ENCODE measurements around the gene SULT2B1.

SULT2B1 gene

DNA sequence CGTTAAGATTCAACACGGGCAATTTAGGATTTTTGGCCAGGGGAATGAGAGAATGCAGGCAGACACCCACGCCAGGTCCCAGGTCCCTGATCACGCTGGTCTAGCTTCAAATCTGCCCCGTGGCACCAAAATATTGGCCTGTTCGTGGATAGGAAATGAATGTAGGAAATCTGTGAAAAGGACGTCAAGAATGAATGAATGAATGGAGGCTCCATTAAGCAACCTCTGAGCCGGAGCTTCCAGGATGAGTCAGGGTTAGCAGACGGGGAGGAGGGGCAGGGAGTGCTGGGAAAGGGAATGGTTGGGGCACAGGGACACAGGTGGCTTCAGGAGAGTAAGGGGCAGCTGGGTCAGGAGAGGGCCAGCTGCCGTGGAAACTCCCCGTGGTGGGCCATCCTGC lies 4.2 kb downstream of the SULT2B1 start:
- no peak for TF ChIP-seq RAD21 (IDR thresholded peaks at IDR 0.05; ENCODE audit: low read depth)
- 0 out of 2 replicates have a peak, but pooled peaks have one; percentile 24 for TF ChIP-seq EP300 (IDR thresholded peaks at IDR 0.05; ENCODE audit: borderline replicate concordance)
- no peak for TF ChIP-seq EGR1 (IDR thresholded peaks at IDR 0.05)
- peak; percentile 66; the same call in 1 of the 2 replicates for TF ChIP-seq CEBPB (IDR thresholded peaks at IDR 0.05)
- TF ChIP-seq REST (IDR thresholded peaks at IDR 0.05; ENCODE audit: low read depth), result no peak
- TF ChIP-seq ZBTB7A (IDR thresholded peaks at IDR 0.05; ENCODE audit: low read depth), result 0 out of 2 replicates have a peak, but pooled peaks have one; percentile 28
- no peak for TF ChIP-seq YY1 (IDR thresholded peaks at IDR 0.05; ENCODE audit: low read depth)
- no peak for TF ChIP-seq FOXM1 (IDR thresholded peaks at IDR 0.05; ENCODE audit: borderline replicate concordance, low read depth)
- TF ChIP-seq, protein P1, sequence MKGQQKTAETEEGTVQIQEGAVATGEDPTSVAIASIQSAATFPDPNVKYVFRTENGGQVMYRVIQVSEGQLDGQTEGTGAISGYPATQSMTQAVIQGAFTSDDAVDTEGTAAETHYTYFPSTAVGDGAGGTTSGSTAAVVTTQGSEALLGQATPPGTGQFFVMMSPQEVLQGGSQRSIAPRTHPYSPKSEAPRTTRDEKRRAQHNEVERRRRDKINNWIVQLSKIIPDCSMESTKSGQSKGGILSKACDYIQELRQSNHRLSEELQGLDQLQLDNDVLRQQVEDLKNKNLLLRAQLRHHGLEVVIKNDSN (IDR thresholded peaks at IDR 0.05), result no peak
- no peak for TF ChIP-seq TAF1 (IDR thresholded peaks at IDR 0.05; ENCODE audit: low read depth)
- TF ChIP-seq MAX (IDR thresholded peaks at IDR 0.05), result no peak
- TF ChIP-seq NFIC (IDR thresholded peaks at IDR 0.05), result no peak
- TF ChIP-seq TCF12 (IDR thresholded peaks at IDR 0.05; ENCODE audit: low read depth), result peak; percentile 55; the same call in 1 of the 2 replicates
- TF ChIP-seq TEAD4 (IDR thresholded peaks at IDR 0.05), result no peak
- TF ChIP-seq CREB1 (IDR thresholded peaks at IDR 0.05; ENCODE audit: low read depth), result no peak

DNA sequence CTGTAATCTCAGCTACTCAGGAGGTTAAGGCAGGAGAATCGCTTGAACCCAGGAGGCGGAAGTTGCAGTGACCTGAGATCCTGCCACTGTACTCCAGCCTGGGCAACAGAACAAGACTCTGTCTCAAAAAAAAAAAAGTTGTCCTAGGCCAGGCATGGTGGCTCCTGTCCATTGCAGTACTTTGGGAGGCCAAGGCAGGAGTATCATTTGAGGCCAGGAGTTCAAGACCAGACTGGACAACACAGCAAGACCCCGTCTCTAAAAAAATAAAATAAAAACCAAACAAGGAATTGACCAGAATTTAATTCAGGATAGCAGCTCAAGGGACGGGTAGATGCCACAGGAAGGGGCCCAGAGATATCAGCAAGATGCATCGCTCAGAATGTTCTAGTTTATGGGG lies 4.9 kb downstream of the SULT2B1 start:
- TF ChIP-seq ZBTB7A (IDR thresholded peaks at IDR 0.05; ENCODE audit: low read depth) (no peak), RAD21 (IDR thresholded peaks at IDR 0.05; ENCODE audit: low read depth) (no peak), FOXM1 (IDR thresholded peaks at IDR 0.05; ENCODE audit: borderline replicate concordance, low read depth) (no peak), EP300 (IDR thresholded peaks at IDR 0.05; ENCODE audit: borderline replicate concordance) (no peak), TAF1 (IDR thresholded peaks at IDR 0.05; ENCODE audit: low read depth) (no peak)
- TF ChIP-seq, protein P1 (IDR thresholded peaks at IDR 0.05), result no peak

DNA sequence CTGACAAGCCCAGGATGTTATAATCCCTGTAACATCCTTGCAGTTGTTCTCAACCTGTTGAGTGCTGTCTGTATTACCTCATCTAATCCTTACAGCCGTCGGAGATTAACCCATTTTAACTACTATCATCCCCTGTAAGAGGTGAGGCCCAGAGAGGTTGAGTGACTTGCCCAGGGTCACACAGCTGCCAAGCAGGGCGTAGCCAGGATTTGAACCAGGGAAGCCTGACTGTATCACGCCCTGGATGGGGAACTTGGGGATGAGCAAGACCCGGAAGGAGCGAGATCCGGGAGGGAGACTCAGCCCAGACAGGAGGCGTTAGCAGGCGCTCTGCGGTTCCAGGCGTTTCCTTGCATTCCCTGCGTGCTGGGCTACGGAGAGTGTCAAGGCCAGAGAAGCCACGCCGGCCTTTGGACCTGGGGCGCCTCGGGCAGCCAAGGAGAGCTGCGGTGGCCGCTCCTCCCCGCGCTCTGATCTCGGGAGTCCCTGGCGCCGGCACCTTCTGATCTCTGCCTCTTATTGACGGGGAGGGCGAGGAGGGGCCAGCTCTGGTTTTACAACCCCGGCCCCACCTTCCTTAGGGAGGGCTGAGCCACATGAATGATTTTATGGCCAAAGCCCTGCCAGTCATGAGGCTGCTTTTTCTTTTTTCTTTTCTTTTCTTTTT lies 6.2 kb downstream of the SULT2B1 start:
- TF ChIP-seq YY1 (IDR thresholded peaks at IDR 0.05; ENCODE audit: low read depth) (peak; percentile 20; the same call in 1 of the 2 replicates), TAF1 (IDR thresholded peaks at IDR 0.05; ENCODE audit: low read depth) (no peak), CEBPB (IDR thresholded peaks at IDR 0.05) (no peak), TCF12 (IDR thresholded peaks at IDR 0.05; ENCODE audit: low read depth) (0 out of 2 replicates have a peak, but pooled peaks have one; percentile 55), MAX (IDR thresholded peaks at IDR 0.05) (peak; percentile 41; the same call in 1 of the 2 replicates), FOXM1 (IDR thresholded peaks at IDR 0.05; ENCODE audit: borderline replicate concordance, low read depth) (no peak), ZBTB7A (IDR thresholded peaks at IDR 0.05; ENCODE audit: low read depth) (peak; percentile 32; the same call in 1 of the 2 replicates), NFIC (IDR thresholded peaks at IDR 0.05) (peak; percentile 58), CREB1 (IDR thresholded peaks at IDR 0.05; ENCODE audit: low read depth) (no peak), TEAD4 (IDR thresholded peaks at IDR 0.05) (peak; percentile 22; the same call in 1 of the 2 replicates), RAD21 (IDR thresholded peaks at IDR 0.05; ENCODE audit: low read depth) (no peak; the same call in 1 of the 2 replicates), EP300 (IDR thresholded peaks at IDR 0.05; ENCODE audit: borderline replicate concordance) (peak; percentile 43; the same call in 1 of the 2 replicates), REST (IDR thresholded peaks at IDR 0.05; ENCODE audit: low read depth) (no peak), EGR1 (IDR thresholded peaks at IDR 0.05) (no peak)
- TF ChIP-seq, protein P1 (IDR thresholded peaks at IDR 0.05), result no peak

- TF ChIP-seq RAD21 (IDR thresholded peaks at IDR 0.05; ENCODE audit: low read depth), result peak; percentile 52
- TF ChIP-seq REST (IDR thresholded peaks at IDR 0.05; ENCODE audit: low read depth), result no peak
- TF ChIP-seq TCF12 (IDR thresholded peaks at IDR 0.05; ENCODE audit: low read depth), result no peak
- TF ChIP-seq, protein P1 (IDR thresholded peaks at IDR 0.05), result no peak
These were observed 8.1 kb downstream of the SULT2B1 start for GRCh38 chr19:48560095-48560530.

Data from Ishikawa (cell line).